GM21576 (cell line): ENCODE measurements around the gene ADK.
"Not testable (repeated sequence)": the region's sequence is repeated elsewhere in the genome, so short reads cannot be mapped to it uniquely, and the experiment has no call there.

Experiments used
- ATAC-seq: cut with Tn5 transposase; IDR thresholded peaks from one replicate; pipeline ENCODE4 v1.9.1; 2021; ENCODE audit warnings: mild to moderate bottlenecking, moderate library complexity; ENCODE audit not compliant: unreplicated experiment

The ADK gene

DNA sequence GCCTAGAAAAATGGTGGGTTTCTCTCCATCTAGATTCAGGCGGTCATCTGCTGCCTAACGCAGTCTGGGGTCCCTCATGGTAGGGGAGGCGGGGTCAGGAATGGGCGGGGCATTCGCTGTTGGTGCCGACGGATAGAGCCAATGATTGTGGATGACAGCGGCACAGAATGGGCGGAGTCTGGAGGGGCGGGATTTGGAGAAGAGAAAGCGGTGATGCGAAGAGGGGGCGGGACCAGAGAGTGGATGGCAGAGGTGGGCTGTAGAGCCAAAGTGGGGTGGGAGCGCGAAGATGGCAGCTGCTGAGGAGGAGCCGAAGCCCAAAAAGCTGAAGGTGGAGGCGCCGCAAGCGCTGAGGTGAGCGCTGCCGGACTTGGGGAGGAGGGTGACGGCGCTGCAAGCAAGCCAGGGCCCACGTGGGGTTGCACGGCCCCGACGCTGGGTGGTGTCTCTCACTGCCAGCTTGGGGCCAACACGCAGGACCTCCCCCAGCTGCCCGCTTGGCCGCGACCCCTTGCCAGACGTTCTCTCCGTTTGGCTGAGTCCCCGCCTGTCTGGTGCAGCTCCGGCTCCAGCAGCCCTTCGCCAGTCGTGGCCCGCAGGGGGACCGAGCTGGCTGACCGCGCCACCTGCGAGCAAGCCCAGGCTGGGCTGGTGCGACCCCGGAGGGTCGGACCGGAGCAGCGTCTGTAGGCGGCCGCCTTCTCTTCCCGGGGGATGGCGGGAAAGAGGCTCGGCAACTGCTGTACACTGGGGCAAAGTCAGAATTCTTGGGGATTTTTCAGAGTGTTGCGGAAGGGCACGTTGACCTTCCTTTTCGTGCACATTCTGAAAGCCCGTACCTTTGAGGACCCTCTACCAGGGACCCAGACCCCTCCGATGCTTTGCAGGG lies at the start of gene ADK:
ADK (plus strand) TSS at position 232 of the 889 bp plus-strand sequence; CDS start at position 290, 58 bp downstream.
- peak; percentile 77 for ATAC-seq

DNA sequence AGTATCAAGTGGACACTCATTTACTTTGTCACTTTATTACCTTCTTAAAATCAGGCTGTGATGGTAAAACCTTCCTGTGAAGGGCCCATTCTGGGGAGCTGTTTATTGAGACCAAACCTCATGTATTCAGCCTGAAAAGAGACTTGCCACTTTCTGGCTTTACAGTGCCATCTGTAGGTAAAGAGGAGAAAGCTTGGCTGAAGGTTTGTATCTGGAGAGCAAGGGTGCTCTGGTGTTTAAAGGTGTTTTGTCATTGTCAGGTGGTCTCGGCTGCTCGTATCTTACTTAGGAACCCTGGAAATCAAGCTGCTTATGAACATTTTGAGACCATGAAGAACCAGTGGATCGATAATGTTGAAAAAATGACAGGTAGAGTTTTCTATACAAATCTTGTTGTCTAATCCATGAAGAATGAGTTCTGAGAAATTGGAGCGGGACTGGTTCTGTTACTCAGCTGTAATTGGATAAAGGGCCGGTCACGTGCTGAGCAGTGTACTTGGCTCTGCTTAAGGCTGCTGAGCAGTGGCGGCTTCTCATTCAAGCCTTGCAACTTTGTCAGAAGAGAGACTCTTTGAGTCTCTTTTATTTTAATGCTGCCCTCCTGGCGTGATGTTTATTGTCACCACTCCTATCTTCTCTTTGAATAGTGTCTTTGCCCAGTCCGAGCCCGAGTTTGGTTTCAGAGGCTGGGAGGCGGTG lies 47.3 kb upstream of the ADK start:
- ATAC-seq = no peak

DNA sequence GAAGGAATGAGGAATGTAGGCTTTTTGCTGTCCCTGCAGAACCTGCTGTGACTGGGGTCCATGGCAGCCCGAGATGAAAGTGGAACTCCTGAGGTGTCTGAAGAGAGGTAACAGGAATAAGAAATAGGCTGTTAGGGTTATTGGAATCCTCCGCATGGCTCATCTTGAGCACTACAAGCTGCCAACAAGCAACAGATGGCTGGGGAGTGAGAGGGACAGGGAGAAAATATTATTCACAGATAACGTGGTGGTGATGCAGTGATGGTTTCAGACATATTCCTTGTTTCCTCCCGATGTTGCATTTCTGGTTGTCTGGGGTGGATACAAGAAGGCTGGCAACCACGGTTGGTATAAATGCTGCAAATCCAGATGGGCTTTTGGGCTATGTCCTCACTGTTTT lies 46.5 kb upstream of the ADK start:
- ATAC-seq = no peak

DNA sequence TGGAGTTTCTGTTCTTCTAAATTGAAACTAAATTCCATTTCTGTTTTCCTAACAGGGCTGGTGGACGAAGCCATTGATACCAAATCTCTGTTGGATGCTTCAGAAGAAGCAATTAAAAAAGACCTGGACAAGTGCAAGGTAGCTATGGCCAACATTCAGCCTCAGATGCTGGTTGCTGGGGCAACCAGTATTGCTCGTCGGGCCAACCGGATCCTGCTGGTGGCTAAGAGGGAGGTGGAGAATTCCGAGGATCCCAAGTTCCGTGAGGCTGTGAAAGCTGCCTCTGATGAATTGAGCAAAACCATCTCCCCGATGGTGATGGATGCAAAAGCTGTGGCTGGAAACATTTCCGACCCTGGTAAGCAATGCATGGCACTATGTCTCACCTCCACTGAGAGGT lies 46.0 kb upstream of the ADK start:
- no peak for ATAC-seq

DNA sequence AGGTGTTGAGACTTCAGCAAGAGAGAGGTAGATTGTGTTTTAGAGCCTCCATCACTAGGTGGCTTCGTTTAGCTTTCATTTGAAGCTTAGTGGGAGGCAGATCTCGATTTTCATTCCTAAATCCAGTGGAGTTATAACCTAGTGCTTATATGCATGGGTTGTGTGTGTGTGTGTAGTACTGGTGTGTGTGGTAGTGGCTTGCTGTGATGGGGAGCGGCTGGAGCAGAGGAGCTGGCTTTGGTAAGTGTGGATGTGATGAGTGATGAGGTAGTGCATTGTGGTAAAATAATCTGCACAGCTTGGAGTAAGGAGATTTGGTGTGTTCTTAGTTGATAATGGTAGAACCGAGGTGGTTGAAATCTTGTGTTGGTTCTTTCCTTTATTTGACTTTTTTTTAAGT lies 43.6 kb upstream of the ADK start:
- no peak for ATAC-seq

DNA sequence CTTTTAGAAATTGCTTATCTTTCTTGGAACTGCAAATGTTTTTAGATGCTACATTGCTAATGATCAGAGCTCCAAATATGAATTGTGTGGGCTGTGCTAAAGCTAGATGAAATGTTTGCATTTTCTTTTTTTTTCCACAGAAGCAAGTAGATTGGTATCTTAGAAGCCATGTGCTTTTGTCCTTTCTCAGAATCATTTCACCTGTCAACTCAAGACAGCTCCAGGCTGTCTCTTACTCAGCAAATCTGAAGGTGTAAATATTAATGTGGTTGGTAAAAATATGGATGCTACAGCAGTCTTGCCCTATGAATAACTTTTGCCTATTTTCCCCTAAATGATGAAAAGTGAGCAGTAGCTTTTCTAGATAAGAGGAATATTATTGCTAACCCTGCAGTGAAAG lies 41.6 kb upstream of the ADK start:
- ATAC-seq = no peak

DNA sequence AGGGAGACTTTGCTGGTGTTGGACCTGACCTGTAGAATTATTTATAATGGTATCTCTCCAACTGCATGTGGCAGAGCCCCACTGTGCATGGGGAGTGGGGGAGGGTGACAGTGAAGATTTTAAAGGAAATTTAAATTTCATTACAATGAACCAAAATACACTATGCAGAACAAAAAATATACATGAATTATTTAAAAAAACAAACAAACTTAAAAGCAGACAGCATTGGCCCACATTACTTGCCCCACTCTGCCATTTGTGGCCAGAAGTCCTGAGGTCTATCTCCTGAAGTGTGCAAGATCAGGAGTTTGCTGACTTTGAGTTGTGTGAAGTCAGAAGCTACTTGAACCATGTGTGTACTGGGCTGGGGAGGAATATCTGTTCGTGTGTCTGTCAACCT lies 40.9 kb upstream of the ADK start:
- no peak for ATAC-seq

DNA sequence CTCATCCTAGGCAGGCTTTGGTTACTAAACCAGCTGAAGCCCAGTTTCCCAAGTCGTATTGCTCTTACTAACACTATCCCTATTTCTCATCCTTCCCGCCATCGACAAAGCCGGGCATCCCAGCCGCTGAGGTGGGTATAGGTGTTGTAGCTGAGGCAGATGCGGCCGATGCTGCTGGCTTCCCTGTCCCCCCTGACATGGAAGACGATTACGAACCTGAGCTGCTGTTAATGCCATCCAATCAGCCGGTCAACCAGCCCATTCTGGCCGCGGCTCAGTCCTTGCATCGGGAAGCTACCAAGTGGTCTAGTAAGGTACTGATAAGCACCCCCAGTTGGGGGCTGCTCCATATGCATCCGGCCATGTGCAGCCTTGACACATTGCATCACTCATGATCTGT lies 39.2 kb upstream of the ADK start:
- no peak for ATAC-seq

DNA sequence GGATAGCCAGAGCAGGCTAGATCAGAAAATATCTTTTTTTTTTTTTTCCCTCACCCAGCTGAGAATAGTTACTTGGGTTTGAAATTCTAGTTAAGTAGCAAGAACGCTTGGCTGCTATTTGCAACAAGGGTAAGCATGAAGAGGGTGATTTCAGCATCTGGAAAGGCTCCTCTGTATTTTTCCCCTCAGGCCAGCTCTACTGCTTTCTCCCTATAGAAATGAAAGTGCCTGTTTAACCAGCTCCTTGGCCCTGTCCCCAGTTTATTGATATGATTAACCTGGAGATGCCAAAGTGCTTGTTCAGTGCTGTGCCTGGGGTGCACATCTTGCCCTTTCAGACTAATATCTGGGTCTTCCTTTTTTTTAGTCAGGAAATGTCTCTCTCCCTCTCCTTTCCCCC lies 37.5 kb upstream of the ADK start:
- no peak for ATAC-seq

DNA sequence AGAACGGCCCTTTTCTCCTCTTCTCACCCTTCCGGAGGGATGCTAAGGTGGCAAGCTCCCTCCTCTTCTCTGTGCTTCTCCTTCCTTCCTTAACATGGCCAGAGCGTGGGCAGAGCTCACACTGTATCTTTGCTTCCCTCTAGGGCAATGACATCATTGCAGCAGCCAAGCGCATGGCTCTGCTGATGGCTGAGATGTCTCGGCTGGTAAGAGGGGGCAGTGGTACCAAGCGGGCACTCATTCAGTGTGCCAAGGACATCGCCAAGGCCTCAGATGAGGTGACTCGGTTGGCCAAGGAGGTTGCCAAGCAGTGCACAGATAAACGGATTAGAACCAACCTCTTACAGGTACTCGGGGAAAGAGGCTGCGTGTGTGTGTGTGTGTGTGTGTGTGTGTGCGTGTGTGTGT lies 37.0 kb upstream of the ADK start:
- no peak for ATAC-seq

DNA sequence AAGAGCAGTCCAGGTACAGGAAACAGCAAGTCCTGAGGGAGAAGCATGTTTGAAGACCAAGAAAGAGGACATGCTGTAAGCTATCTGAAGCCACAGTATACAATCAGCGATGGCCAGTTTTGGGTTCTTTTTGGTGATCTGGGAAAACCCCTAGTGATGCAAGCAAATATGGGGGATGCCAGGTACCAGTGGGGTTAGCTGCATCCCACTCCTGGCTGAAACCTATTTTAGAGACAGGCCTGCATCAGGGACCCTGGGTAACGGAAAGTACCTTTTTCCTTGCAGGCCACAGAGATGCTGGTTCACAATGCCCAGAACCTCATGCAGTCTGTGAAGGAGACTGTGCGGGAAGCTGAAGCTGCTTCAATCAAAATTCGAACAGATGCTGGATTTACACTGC lies 33.3 kb upstream of the ADK start:
- no peak for ATAC-seq

DNA sequence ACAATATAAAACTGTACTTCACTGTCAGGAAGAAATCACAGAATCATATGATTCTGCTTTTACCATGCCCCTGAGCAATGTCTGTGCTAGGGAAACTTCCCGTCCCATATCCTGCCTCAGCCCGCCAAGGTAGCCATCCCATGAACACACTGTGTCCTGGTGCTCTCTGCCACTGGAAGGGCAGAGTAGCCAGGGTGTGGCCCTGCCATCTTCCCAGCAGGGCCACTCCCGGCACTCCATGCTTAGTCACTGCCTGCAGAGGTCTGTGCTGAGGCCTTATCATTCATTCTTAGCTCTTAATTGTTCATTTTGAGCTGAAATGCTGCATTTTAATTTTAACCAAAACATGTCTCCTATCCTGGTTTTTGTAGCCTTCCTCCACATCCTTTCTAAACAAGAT lies 32.2 kb upstream of the ADK start:
- ATAC-seq = no peak

DNA sequence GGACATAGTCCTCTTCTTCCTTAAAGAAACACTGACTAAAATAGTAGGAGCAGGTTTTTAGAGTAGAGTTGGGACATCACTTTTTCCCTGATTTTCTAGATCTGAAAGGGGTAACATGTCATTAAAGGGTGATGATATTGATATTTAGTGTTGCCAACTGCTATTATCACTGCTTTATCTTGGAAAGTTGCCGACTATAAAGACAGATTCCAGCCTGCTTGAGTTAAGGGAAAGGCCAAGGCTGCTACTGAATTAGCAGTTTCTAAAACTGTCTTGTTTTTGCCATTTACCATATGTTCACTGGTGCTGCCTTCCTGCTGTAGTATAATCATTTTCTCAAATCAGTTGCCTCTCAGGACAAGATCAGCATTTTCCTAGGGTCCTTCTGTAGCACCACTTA lies 30.1 kb upstream of the ADK start:
- no peak for ATAC-seq

DNA sequence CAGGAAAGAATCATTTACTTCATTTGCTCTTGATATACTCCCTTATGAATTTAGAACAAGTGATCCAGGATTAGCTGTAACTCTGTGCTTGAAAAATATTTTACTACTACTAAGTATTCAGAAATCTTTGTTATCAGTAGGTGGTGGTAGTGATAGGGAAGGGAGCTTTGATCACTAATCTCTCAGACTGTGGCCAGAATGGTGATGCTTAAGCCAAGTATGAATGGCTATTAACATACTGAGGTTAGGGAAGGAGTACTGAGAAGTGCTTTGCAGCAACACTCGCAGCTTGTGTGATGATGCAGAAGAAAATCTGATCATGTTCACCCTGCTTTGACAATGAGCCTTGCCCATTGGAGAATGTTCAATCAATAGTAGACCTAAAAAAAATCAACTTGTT lies 29.7 kb upstream of the ADK start:
- ATAC-seq = no peak

DNA sequence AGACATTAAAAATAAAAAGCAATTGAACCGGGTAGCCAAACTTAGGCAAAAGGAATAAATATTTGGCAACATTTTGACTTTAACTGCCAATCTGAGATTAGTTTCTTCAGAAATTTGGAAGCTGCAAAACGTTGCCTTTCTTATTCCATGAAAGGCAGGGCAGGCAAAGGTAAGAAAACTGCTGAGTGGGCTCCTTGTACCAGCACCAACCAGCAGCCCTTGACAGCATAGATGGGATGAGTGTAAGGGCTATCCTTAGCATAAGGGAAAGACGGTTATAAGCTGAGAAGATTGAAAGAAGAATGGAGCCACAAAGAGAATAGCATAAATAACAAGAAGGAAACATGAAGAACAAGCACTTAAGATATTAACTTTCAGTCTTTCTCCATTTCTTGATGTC lies 29.0 kb upstream of the ADK start:
- no peak for ATAC-seq

DNA sequence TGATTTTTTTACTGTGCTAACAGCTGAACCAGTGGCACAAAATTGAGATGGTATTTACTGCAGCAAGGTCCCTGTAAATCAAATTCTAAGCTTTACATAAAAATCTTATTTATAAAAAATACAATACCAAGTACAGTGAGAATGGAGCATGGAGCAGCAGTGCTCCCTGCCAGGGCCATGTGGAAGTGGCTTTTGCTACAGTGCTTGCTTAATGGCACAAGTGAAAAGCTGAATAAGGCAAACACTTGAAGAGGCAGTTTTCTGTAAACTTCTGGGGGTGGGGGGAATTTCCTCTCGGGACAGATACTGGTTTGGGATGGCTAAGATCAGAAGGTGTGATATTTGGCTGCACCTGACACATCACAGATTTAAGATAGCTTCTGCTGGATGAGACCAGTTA lies 27.9 kb upstream of the ADK start:
- no peak for ATAC-seq

DNA sequence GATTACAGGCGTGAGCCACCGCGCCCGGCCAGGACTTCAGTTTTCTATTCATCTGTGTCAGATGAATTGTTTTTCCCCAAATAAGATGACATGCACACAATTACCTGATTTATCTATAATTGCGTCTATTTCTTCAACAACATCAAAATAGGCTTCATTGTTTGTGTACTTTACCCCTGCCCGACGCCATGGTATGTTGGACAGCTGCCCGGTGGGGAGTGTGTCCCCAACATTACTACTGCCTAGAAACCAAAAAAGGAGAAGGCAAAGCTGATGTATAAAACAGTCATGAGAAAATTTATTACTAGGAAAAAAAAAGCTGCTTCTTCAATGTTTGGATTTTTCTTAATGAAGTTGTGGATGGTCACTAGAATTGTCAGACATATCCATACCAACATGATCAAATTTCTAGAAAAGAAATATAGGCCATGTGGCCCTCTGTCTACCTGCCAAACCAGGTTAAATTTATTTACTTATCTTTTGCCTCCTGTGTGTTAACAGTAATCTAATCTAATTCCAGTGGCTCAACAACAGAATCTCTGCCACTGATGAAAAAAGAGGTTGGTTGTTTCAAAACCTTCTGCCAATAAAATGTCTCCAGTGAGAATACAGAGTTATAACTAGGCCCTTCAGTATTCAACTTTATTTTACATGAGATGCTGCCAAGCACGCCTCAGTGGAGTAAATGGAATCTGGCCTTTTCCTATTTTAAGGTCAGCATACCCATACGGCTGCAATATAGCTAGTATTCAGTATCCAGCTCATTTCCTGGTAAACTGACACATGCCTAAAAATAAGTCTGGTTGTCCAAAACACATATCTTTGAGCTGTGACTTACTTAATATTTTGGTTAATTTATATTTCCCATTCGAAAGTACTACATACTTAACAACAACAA lies 16.8 kb upstream of the ADK start:
- no peak for ATAC-seq

DNA sequence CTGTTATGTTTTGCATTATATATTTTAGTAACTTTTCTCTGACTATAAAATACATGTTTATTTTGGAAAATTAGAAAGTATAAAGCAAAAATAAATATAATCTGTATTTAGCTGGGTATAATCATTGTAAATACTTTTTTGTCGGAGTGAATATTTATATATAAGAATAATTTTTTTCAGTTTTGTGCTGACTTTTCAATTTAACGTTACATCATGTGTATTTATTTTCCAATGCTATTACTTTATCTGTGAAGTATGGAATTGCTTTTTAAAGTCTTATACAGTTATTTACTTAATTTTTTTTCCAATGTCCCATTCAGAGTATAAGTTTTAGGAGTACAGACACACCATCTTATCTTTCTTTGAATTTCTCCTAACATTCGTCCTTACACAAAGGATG lies 15.6 kb upstream of the ADK start:
- no peak for ATAC-seq

DNA sequence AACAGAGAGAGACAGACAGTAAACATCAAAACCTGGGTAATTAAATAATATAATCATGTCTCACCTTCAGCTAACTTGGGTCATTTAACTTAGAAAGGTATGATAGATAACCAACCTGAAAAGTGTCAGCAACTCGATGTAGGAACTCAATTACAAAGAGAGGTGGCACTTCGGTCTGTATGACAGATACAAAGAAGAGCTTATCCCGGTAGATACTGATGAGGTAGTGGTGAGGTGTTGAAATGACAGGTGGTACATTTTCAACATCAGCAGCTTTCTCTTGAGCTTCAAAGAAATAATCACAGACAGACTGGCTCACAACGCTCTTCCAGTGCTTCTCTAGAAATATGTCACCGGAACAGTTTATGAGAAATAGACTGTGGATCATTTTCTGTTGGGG lies 13.0 kb upstream of the ADK start:
- ATAC-seq = no peak

DNA sequence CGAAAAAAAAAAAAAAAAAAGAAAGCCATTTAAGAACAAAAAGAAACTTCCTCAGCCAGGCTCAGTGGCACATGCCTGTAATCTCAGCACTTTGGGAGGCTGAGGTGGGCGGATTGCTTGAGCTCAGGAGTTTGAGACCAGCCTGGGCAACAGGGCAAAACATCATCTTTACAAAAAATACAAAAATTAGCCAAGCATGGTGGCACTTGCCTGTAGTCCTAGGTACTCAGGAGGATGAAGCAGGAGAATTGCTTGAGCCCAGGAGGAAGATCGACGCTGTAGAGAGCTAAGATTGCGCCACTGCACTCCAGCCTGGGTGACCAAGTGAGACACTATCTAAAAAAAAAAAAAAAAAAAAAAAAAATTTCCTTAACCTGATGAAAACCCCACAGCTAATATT lies 12.4 kb upstream of the ADK start:
- ATAC-seq = not testable (repeated sequence)

DNA sequence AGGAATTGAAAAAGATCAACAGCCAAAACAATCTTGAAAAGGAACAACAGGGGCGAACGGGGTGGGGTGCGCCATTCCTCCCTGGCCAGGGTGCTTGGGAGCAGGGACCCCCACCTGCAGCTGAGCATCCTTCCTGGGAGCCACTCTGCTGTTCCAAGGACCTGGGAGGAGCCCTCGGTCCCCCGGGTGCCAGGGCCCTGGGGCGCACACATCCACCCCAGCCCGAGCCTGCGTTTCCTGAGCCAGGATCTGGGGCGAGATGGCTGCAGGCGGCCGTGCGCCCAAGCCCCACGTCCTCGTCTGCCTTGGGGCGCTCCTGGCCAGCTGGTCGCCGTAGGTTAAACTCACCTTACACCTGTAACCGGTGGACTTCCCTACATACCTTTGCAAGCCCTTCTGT lies 11.0 kb upstream of the ADK start:
- no peak for ATAC-seq
